ENCODE data around the gene PHKB.

GRCh38 chr16:47581114-47581513 lies 120.0 kb downstream of the PHKB start:
- TF ChIP-seq, protein P1, sequence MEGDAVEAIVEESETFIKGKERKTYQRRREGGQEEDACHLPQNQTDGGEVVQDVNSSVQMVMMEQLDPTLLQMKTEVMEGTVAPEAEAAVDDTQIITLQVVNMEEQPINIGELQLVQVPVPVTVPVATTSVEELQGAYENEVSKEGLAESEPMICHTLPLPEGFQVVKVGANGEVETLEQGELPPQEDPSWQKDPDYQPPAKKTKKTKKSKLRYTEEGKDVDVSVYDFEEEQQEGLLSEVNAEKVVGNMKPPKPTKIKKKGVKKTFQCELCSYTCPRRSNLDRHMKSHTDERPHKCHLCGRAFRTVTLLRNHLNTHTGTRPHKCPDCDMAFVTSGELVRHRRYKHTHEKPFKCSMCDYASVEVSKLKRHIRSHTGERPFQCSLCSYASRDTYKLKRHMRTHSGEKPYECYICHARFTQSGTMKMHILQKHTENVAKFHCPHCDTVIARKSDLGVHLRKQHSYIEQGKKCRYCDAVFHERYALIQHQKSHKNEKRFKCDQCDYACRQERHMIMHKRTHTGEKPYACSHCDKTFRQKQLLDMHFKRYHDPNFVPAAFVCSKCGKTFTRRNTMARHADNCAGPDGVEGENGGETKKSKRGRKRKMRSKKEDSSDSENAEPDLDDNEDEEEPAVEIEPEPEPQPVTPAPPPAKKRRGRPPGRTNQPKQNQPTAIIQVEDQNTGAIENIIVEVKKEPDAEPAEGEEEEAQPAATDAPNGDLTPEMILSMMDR (IDR thresholded peaks at IDR 0.05; ENCODE audit: low read depth, low read length, poor library complexity, severe bottlenecking) = no peak
- TF ChIP-seq EZH2phosphoT487 (IDR thresholded peaks at IDR 0.05; ENCODE audit: borderline replicate concordance, low read length) = no peak

Data from DOHH2 (cell line).